Left colon (tissue), 2 donors: ENCODE measurements around the gene SIGLEC9. TPM values are rescaled to one million over a fixed set of nuclear protein-coding genes. Genes with fewer than 3 reads are reported as not detected.
"Not testable (repeated sequence)": the region's sequence is repeated elsewhere in the genome, so short reads cannot be mapped to it uniquely, and the experiment has no call there.

ENCODE experiments used
- ATAC-seq: fragments of 200-7000 bp; cut with Tn5 transposase; one replicate; pipeline ENCODE4 v1.9.1; 2020; ENCODE audit warnings: mild to moderate bottlenecking, moderate library complexity
- DNase-seq, 2 donors: peaks; one replicate each; pipeline ENCODE4 v3.0.0-alpha.2; 2020
- intact Hi-C, 2 donors: fragments of 100-400 bp; cut with DNase I in 1 of 2; cut with micrococcal nuclease in 1 of 2; formaldehyde crosslinking; loops; one replicate each; pipeline versions ENCODE4 v1.11.2 to v1.14.0; 2022; cut with DNase I, micrococcal nuclease
- total RNA-seq, 2 donors: library from RNA; stranded (reverse); fragmentation: NEBNext Ultra II Directional; extraction: Animal tissue kit (Norgen Biotek cat#: 25700); gene quantifications; one replicate each; pipeline ENCODE4 v1.2.1, GENCODE V29; 2021
- donor health status: DM: no; HTN: no; CAD: no.
- donor health status: DM: yes; HTN: yes; CAD: no.

The SIGLEC9 gene
- total RNA-seq, 2 donors from 2014 or later, result 0.82 to 2.0 TPM

- intact Hi-C loops, result no loop called here
These were observed 39.5 kb downstream of the SIGLEC9 start for GRCh38 chr19:51164215-51164614.

GRCh38 chr19:51166846-51167490, 42.3 kb downstream of the SIGLEC9 start:
- intact Hi-C loops, result no loop called here
- DNase-seq (peak in 1 of 2 donors; percentile 20), ATAC-seq (no peak)

More at GRCh38 chr19:51164215-51164614, 39.5 kb downstream of the SIGLEC9 start:
- ATAC-seq (no peak), DNase-seq (no peak)

- intact Hi-C loops, result no loop called here
- ATAC-seq, result no peak
- DNase-seq, result no peak
These were observed 44.0 kb downstream of the SIGLEC9 start for GRCh38 chr19:51168564-51169282.

- ATAC-seq, intact Hi-C loops: not testable (repeated sequence)
- DNase-seq, result peak in 1 of 2 donors; percentile 76
These were observed 44.7 kb downstream of the SIGLEC9 start for GRCh38 chr19:51169283-51169918.

- DNase-seq (no peak), ATAC-seq (no peak)
- intact Hi-C loops, result no loop called here
These were observed 47.5 kb downstream of the SIGLEC9 start for GRCh38 chr19:51172223-51172622.

GRCh38 chr19:51173681-51174080, 49.0 kb downstream of the SIGLEC9 start:
- ATAC-seq, result no peak
- intact Hi-C loops, result no loop called here
- no peak for DNase-seq

GRCh38 chr19:51179256-51179655, 54.5 kb downstream of the SIGLEC9 start:
- intact Hi-C loops, result no loop called here
- ATAC-seq (no peak), DNase-seq (no peak)

Other genes with a start within 250 kb of the SIGLEC9 start
- gene KLK4, start 213.5 kb upstream of the SIGLEC9 start, total RNA-seq, result 1 to 10 TPM; 3.5 to 6.4 TPM
- not detected for gene KLK5, start 171.9 kb upstream of the SIGLEC9 start, total RNA-seq
- not detected for gene KLK6, start 155.3 kb upstream of the SIGLEC9 start, total RNA-seq
- not detected for gene KLK7, start 141.0 kb upstream of the SIGLEC9 start, total RNA-seq
- gene KLK8, start 123.3 kb upstream of the SIGLEC9 start, total RNA-seq, result not detected
- gene KLK10, start 105.2 kb upstream of the SIGLEC9 start, total RNA-seq, result under 1 TPM; 0.37 to 0.70 TPM
- gene KLK11, start 98.3 kb upstream of the SIGLEC9 start, total RNA-seq, result under 1 TPM; 0.47 to 0.64 TPM
- gene KLK12, start 89.9 kb upstream of the SIGLEC9 start, total RNA-seq, result under 1 TPM; 0.73 to 0.81 TPM
- under 1 TPM; 0.43 to 0.98 TPM for gene KLK13, start 59.8 kb upstream of the SIGLEC9 start, total RNA-seq
- gene KLK14, start 42.0 kb upstream of the SIGLEC9 start, total RNA-seq, result under 1 TPM in 1 of 2 donors, not detected in 1; 0.49 TPM
- gene CTU1, start 16.5 kb upstream of the SIGLEC9 start, total RNA-seq, result 1 to 10 TPM; 4.6 to 5.6 TPM
- 1 to 10 TPM; 1.1 to 1.3 TPM for gene SIGLEC7, start 17.4 kb downstream of the SIGLEC9 start, total RNA-seq
- gene CD33, start 100.2 kb downstream of the SIGLEC9 start, total RNA-seq, result 1 to 10 TPM in 1 of 2 donors, under 1 TPM in 1; 0.98 to 2.9 TPM
- gene SIGLECL1, start 126.2 kb downstream of the SIGLEC9 start, total RNA-seq, result not detected
- gene IGLON5, start 186.7 kb downstream of the SIGLEC9 start, total RNA-seq, result under 1 TPM in 1 of 2 donors, not detected in 1; 0.08 TPM
- gene VSIG10L, start 217.2 kb downstream of the SIGLEC9 start, total RNA-seq, result 1 to 10 TPM; 1.7 to 2.1 TPM
- 100 to 1,000 TPM; 147 to 198 TPM for gene ETFB, start 241.5 kb downstream of the SIGLEC9 start, total RNA-seq
- 1 to 10 TPM; 1.7 to 1.8 TPM for gene CLDND2, start 244.1 kb downstream of the SIGLEC9 start, total RNA-seq
- gene NKG7, start 247.7 kb downstream of the SIGLEC9 start, total RNA-seq, result 1 to 10 TPM; 1.5 to 5.0 TPM